GM10847 (cell line): ENCODE measurements around the gene OR2W1.

ENCODE experiments used
- POLR2A ChIP-seq: IDR thresholded peaks from 2 replicates; pipeline ENCODE4 v1.6.1; 2011; ENCODE audit not compliant: insufficient read length; ENCODE audit errors: extremely low read depth

The OR2W1 gene

DNA sequence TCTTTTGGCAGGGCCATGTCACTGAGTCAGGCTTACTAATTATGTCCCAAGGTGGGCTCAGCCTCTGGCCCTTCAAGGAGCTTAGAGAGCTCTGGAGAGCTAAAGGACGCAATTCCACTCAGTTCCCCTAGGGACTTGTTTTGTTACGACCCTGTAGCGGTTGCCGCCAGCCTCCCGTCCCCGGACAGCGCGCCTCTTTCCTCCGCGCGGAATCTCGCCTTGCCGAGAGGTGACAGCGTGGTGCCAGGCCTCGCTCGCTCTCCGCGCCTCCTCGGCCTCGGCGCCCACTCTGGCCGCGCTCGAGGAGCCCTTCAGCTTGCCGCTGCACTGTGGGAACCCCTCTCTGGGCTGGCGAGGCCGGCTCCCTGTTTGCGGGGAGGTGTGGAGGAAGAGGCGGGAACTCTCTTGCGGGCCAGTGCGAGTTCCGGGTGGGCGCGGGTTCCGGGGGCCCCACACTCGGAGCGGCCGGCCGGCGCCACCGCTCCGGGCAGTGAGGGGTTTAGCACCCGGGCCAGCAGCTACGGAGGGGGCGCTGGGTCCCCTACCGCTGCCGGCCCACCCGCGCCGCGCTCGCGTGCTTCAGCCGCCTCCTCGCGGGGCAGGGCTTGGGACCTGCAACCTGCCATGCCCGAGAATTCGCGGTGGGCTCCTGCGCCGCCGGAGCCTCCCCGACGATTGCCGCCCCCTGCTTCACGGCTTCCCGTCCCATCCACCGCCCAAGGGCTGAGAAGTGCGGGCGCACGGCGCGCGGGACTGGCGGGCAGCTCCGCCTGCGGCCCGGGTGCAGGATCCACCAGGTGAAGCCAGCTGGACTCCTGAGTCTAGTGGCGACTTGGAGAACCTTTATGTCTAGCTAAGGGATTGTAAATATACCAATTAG, 30.0 kb downstream of the OR2W1 start:
- no peak for TF ChIP-seq POLR2A

GRCh38 chr6:29011276-29011734, 33.7 kb downstream of the OR2W1 start:
- TF ChIP-seq POLR2A: no peak

DNA sequence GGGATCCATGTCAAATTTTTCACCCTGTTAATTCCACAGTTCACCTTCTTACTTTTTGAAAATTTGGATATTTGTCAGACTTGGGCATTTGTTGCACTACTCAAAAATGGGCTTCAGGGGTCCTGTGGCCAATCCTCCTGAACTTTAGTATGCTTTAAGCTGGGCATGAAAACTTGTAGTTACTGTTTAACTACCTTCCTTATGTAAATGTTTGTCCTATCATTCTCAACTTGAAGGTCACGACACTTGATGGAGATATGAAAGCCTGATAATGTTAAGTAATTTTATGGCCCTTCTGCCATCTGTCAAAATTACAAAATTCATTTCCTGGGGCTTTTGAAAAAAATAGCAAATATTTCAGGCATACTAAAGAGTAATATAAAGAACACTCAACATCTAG, 35.6 kb downstream of the OR2W1 start:
- TF ChIP-seq POLR2A: no peak

GRCh38 chr6:29008089-29008488, 36.9 kb downstream of the OR2W1 start:
- TF ChIP-seq POLR2A: no peak

DNA sequence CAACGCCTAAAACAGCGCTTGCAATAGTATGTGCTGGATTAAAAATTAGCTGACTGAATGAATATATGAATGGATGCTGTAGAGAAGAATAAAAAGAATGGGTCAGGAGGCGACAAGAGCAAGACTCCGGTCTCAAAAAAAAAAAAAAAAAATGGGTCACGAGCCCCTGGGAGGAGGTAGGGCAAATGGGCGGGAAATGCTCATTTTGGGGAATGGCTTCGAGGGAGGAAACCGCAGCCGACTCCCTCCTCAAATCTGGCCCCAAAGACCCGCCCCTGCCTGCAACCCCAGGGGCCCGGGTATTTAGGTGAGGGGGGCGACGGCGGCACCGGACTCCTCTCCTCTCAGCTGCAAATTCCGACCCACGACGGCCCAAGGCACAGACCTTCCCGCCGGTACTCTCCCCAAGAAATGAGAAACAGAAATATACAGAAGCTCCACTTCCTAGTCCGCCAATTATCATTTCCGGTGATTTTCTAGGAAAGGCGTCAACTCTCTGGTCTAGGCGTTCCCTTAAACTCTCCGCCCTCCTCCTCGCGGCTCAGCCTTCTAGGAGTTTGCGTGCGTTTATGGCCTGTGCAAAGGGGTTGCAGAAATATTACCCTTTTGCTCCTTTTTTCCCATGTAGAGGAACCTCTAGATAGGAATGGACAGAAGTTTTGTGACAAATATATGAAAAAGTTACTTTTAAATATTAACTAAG, 39.6 kb downstream of the OR2W1 start, which contains the start of gene ZNF311:
TSS of gene ZNF311 (minus strand) at position 133 of the 703 bp plus-strand sequence. CDS start 1,361 bp downstream, outside the sequence.
- TF ChIP-seq POLR2A: no peak

DNA sequence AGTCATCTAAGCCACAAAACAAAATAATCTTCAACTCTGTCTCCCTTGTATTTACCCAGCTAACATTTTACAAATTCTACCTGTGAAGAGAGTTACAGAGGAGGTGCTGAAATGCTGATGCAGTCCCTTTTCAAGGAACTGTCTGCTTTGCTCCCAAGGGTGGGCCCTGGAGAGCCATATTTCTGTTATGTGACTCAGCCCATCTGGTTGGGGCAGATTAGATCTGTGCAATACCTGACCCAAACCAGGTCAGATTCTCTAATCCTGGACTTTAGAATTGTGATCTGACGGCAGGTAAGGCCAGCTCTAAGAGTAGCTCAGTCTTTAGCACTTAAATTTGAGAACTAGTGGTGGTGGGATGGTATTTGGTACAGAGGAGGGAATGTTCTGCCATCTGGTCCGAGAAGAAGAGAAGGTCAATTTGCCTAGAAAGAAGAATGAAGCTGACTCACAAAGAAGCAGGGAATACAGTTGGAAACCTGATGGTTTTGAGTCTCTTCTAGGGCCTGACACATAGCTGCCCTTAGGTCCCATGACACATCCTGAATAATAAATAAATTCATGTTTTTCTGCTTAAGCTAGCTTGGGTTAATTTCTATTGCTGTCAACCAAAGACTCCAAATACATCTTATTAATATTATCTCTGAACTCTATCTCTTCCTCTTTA, 48.0 kb downstream of the OR2W1 start:
- TF ChIP-seq POLR2A: no peak

DNA sequence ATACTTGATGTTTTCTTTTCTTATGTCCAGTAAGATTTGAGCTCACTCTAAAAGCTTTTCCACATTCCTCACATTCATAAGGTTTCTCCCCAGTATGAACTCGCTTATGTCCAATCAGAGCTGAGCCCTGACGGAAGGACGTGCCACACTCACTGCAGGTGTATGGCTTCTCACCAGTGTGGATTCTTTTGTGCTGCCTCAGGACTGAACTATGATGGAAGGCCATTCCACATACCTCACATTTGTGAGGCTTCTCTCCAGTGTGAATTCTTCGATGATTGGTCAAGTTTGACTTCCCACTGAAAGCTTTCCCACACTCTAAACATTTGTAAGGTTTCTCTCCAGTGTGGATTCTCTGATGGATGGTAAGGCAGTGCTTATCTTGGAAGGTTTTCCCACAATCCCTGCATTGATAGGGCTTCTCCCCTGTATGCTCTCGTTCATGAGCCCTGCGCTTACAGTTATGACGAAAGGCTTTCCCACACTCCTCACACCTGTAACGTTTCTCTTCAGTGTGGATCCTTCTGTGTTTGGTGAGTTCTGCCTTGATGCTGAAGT, 49.8 kb downstream of the OR2W1 start:
- no peak for TF ChIP-seq POLR2A
